Activated CD8-positive, alpha-beta memory T cell treated with anti-CD3 and anti-CD28 coated beads for 36 hours (primary cell): ENCODE results near the gene SCN1A. TPM values are rescaled to one million over a fixed set of nuclear protein-coding genes. Genes with fewer than 3 reads are reported as not detected.
"Not testable (repeated sequence)": the region's sequence is repeated elsewhere in the genome, so short reads cannot be mapped to it uniquely, and the experiment has no call there.

ENCODE experiments used
- CTCF ChIA-PET: fragments of 350-600 bp; sonication (Branson Sonifier 250); formaldehyde crosslinking; loops from one replicate; lab custom pipeline; 2021; ENCODE audit warnings: antibody characterized with exemption; lab: Charles Lee
- POLR2A ChIA-PET: fragments of 350-600 bp; sonication (Branson Sonifier 250); formaldehyde crosslinking; loops from one replicate; lab custom pipeline; 2021; ENCODE audit warnings: antibody characterized with exemption; lab: Charles Lee
- total RNA-seq, 2 experiments: library from RNA; stranded (reverse); gene quantifications; one replicate each; pipeline ENCODE4 v1.2.3, GENCODE V29; 2021

Gene SCN1A
- total RNA-seq, 2 experiments from 2014 or later = not detected

DNA sequence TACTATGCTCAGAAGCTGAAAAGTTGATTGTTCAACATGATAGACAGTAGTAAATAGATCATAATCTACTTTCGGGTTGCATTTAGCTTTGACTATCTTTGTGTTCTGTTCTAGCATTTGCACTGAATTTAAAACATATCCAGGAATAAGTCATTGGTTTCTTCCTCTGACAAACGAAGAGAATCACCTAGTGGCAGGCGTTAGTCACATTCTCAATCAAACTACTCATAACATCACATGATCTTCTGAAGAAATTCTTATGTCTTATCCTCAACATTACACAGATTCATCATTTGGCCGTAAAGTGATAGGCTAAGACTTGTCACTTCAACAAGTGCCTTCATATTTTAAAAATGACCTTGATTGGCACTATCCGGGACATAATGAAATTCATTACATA lies 110.6 kb downstream of the SCN1A start:
- POLR2A ChIA-PET = no interaction called here
- CTCF ChIA-PET = no interaction called here

GRCh38 chr2:166013878-166014277 lies 113.9 kb downstream of the SCN1A start:
- CTCF ChIA-PET = no interaction called here

DNA sequence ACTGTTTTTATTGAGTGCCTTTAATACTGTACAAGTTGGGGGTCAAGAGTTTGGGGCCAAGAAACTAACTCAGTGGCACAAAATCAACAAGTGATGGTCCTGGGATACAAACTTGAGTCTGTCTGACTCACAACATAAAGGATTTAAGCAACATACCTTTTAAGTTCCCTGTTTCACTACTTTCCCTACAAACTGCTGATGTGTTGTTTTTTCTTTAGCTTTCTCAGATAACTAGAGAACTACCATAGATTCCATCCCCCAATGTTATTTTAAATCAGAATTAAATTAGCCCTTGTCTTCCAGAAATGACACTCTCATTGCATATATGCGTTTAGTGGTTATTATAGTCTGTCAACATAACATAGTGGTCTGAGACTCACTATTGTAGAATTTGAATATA lies 116.2 kb downstream of the SCN1A start:
- POLR2A ChIA-PET = no interaction called here
- CTCF ChIA-PET = no interaction called here

More at GRCh38 chr2:166013878-166014277, 113.9 kb downstream of the SCN1A start:
- POLR2A ChIA-PET = no interaction called here

GRCh38 chr2:166000401-166000800 lies 127.4 kb downstream of the SCN1A start:
- CTCF ChIA-PET = no interaction called here
- POLR2A ChIA-PET = no interaction called here

DNA sequence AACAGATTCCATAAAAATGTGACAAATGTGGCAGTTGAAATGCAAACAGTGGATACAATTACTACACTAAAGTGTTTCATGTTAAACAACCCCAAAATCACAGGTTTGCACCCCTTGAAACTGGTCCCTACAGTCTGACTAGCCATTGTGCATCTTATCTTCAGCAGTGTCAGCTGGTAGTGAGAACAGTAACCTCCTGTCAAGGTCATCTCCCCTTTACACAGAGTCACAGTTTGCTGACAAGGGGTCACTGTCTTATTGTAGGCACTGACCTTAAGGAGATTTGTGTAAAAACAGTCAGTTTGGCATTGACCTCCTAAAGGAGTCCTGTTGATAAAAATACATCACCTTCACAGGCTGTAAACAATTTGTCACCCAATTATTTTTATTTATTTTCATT lies 137.0 kb downstream of the SCN1A start:
- ChIA-PET POLR2A (no interaction called here), CTCF (no interaction called here)

- ChIA-PET CTCF (interaction anchor here (0.6 kb wide), 1 partner anchor 14 kb away, joined by 5 read pairs; no protein-coding TSS in a partner anchor), POLR2A (no interaction called here)
These were observed 138.0 kb downstream of the SCN1A start for GRCh38 chr2:165989851-165990250.

- ChIA-PET POLR2A (no interaction called here), CTCF (no interaction called here)
These were observed 142.7 kb downstream of the SCN1A start for GRCh38 chr2:165985120-165985519.

DNA sequence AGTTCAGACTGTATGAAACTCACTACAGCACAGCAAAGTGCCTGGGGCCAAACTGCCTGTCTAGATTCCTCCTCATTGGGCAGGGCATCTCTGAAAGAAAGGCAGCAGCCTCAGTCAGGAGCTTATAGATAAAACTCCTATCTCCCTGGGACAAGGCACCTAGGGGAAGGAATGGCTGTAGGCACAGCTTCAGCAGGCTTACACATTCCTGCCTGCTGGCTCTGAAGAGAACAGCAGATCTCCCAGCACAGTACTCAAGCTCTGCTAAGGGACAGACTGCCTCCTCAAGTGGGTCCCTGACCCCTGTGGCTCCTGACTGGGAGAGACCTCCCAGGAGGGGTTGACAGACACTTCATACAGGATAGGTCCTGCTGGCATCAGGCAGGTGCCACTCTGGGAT lies 155.7 kb downstream of the SCN1A start:
- CTCF ChIA-PET, POLR2A ChIA-PET: not testable (repeated sequence)

DNA sequence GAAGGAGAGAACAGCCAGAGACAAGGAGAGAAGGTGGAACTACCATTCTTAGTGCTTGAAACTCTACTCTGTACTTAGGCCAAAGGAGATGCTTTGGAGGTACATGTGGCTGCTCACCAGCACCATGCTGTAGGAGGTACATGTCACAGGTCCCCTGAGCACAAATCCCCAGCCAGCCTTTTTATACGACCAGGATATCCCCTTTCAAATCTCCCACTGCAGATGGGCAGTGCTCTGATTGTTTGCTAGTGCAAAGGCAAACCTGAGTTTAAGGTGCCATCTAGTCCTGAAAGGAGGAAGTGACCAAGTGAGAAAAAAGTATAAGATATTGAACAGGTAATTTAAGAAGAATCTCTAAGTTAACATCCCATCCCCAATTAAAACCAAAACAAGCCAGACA lies 157.2 kb downstream of the SCN1A start:
- POLR2A ChIA-PET = no interaction called here
- CTCF ChIA-PET = no interaction called here

DNA sequence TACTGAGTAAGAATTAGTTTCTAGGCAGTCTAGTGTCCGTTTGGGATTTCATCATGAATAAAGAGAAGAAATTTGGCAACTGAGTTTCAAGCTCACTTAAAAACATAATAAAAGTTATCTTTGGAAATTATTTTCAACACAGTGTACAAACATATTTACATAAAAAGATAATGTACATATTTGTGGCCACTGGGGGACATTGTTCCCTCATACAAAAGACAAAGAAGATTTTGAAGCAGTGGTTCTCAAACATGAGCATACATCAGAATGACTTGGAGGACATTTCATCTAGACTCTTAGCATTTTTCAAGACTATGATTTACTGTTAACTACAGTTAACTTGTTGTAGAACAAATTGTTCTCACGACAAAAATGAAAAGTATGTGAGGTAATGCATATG lies 158.6 kb downstream of the SCN1A start:
- POLR2A ChIA-PET = no interaction called here
- CTCF ChIA-PET = no interaction called here

DNA sequence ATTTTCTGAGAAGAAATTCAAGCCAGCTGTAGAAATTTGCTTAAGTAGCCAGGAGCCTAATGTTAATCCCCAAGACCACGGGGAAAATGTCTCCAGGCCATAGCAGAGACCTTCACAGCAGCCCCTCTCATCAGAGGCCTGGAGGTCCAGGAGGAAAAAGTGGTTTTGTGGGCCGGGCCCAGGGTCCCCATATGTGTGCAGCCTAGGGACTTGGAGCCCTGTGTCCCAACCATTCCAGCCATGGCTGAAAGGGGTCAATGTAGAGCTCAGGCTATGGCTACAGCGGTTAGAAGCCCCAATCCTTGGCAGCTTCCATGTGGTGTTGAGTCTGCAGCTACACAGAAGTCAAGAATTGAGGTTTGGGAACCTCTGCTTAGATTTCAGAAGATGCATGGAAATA lies 160.1 kb downstream of the SCN1A start:
- ChIA-PET POLR2A (no interaction called here), CTCF (no interaction called here)

- ChIA-PET CTCF (no interaction called here), POLR2A (no interaction called here)
These were observed 166.0 kb downstream of the SCN1A start for GRCh38 chr2:165961818-165962217.

DNA sequence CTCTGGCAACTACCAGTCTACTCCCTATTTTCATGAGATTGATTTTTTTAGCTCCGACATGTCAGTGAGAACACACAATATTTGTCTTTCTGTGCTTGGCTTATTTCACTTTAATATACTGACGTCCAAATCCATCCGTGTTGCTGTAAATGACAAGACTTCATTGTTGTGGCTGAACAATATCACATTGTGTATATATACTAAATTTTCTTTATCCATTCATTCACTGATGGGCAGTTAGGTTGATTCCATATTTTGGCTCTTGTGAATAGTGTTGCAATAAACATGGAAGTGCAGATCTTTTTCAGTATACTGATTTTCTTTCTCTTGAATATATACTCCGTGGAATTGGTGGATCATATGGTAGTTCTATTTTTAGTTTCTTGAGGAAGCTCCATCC lies 168.4 kb downstream of the SCN1A start:
- ChIA-PET CTCF (no interaction called here), POLR2A (no interaction called here)

- CTCF ChIA-PET = no interaction called here
These were observed 169.4 kb downstream of the SCN1A start for GRCh38 chr2:165958313-165958960.

DNA sequence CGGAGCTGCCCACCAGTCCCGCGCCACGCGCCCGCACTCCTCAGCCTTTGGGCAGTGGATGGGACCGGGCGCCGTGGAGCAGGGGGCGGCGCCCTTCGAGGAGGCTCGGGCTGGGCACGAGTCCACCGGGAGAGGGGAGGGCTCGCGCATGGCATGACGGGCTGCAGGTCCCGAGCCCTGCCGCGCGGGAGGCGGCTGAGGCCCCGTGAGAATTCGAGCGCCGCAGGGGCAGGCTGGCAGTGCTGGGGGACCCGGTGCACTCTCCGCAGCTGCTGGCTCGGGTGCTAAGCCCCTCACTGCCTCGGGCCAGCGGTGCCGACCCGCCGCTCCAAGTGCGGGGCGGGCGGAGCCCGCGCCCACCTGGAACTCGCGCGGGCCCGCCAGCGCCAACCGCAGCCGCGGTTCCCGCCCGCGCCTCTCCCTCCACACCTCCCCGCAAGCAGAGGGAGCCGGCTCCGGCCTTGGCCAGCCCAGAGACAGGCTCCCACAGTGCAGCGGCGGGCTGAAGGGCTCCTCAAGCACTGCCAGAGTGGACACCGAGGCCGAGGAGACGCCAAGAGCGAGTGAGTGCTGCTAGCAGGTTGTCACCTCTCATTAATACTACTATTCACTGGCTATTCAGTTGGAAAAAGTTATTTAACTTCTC lies 170.7 kb downstream of the SCN1A start:
- ChIA-PET POLR2A (no interaction called here), CTCF (no interaction called here)

More at GRCh38 chr2:165958313-165958960, 169.4 kb downstream of the SCN1A start:
- POLR2A ChIA-PET = no interaction called here

- ChIA-PET CTCF (interaction anchor here (0.7 to 1.5 kb wide), 4 partner anchors 17 to 174 kb away, joined by 3 to 9 read pairs (median 4); partner anchors contain the start of gene SCN1A), POLR2A (interaction anchor here (0.5 to 0.8 kb wide), 3 partner anchors 13 to 160 kb away, joined by 3 to 4 read pairs (median 3); partner anchors contain the start of gene GALNT3)
These were observed 173.9 kb downstream of the SCN1A start, which contains the start of gene TTC21B for GRCh38 chr2:165953655-165954606. TTC21B (minus strand) TSS chr2:165953776; CDS start chr2:165953705, 71 bp downstream.

GRCh38 chr2:165953306-165953654 lies 174.5 kb downstream of the SCN1A start:
- ChIA-PET CTCF (interaction anchor here (0.7 to 1.5 kb wide), 4 partner anchors 17 to 175 kb away, joined by 3 to 9 read pairs (median 4); partner anchors contain the start of gene SCN1A), POLR2A (interaction anchor here (0.5 to 1.2 kb wide), 4 partner anchors 12 to 190 kb away, joined by 3 to 4 read pairs (median 3); partner anchors contain the start of gene GALNT3)

GRCh38 chr2:165952741-165953211 lies 175.0 kb downstream of the SCN1A start:
- ChIA-PET CTCF (interaction anchor here (1.0 to 1.5 kb wide), 3 partner anchors 16 to 175 kb away, joined by 3 to 9 read pairs (median 5); partner anchors contain the start of gene SCN1A), POLR2A (interaction anchor here (0.7 to 1.2 kb wide), 2 partner anchors 12 to 189 kb away, joined by 3 read pairs; no protein-coding TSS in a partner anchor)

DNA sequence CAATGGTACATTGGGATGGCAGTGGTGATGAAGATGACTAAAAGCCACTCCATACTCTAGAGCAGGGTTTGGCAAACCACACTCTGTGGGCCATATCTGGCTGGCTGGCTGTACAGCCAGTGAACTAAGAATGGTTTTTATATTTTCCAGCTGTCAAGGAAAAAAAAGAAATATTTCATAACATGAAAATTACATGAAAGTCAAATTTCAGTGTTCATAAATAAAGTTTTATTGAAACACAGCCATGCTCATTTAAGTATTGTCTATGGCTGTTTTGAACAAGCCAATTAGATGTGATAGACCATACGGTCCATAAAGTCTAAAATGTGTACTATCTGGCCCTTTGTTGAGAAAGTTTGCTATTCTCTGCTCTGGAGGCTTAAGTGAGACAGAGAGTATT lies 175.7 kb downstream of the SCN1A start:
- ChIA-PET POLR2A (interaction anchor here (1.2 kb wide), 1 partner anchor 189 kb away, joined by 3 read pairs; no protein-coding TSS in a partner anchor), CTCF (no interaction called here)
